A549 (cell line): Measurements from ENCODE around the gene TJP1.

ENCODE experiments used
- CEBPB ChIP-seq, 2 experiments: fragments of >200 bp in 1 of 2; sonication (Bioruptor Twin) in 1 of 2; formaldehyde crosslinking in 1 of 2; IDR thresholded peaks; 2 replicates each; pipeline ENCODE4 v1.6.1; 2012 to 2016
- CTCF ChIP-seq: fragments of >200 bp; sonication (Bioruptor Twin); formaldehyde crosslinking; IDR thresholded peaks from 3 replicates; pipeline ENCODE4 v1.5.1; 2016
- EHMT2 ChIP-seq: fragments of 200-600 bp; sonication (generic); IDR thresholded peaks from 2 replicates; pipeline ENCODE4 v1.6.1; 2016; ENCODE audit warnings: antibody characterized with exemption, low read depth, mild to moderate bottlenecking, moderate library complexity
- ELK1 ChIP-seq: fragments of 150-350 bp; IDR thresholded peaks from 2 replicates; pipeline ENCODE4 v1.6.1; 2014; ENCODE audit warnings: low read depth, mild to moderate bottlenecking, low read length
- FOSL2 ChIP-seq, 2 experiments: fragments of 450-650 bp in 1 of 2; fragments of >200 bp in 1 of 2; sonication (Bioruptor Twin) in 1 of 2; formaldehyde crosslinking; IDR thresholded peaks; 2 replicates each; pipeline versions ENCODE4 v1.5.0 to v1.6.1; 2016 to 2020; ENCODE audit warnings: mild to moderate bottlenecking in 1 of 2, moderate library complexity in 1 of 2
- HOXA7 ChIP-seq: fragments of 250-450 bp; sonication (Bioruptor Pico); IDR thresholded peaks from 2 replicates; pipeline ENCODE4 v1.5.0; 2020; ENCODE audit warnings: mild to moderate bottlenecking, moderate library complexity
- NPAS2 ChIP-seq: fragments of 250-450 bp; sonication (Bioruptor Pico); IDR thresholded peaks from 2 replicates; pipeline ENCODE4 v1.8.0; 2022; ENCODE audit warnings: mild to moderate bottlenecking, moderate library complexity, borderline replicate concordance
- POLR2A ChIP-seq: IDR thresholded peaks from 2 replicates; pipeline ENCODE4 v1.6.1; 2012; ENCODE audit warnings: mild to moderate bottlenecking, low read length
- REST ChIP-seq: fragments of 200-600 bp; sonication (generic); IDR thresholded peaks from 2 replicates; pipeline ENCODE4 v1.6.1; 2016; ENCODE audit warnings: antibody characterized with exemption, mild to moderate bottlenecking, moderate library complexity
- SMC3 ChIP-seq: fragments of >200 bp; sonication (Bioruptor Twin); formaldehyde crosslinking; IDR thresholded peaks from 3 replicates; pipeline ENCODE4 v1.6.1; 2018; ENCODE audit warnings: inconsistent platforms
- USF2 ChIP-seq: fragments of 450-650 bp; IDR thresholded peaks from 2 replicates; pipeline ENCODE4 v1.6.1; 2014; ENCODE audit warnings: antibody characterized with exemption
- ZC3H11A ChIP-seq: fragments of 450-650 bp; IDR thresholded peaks from 2 replicates; pipeline ENCODE4 v1.6.1; 2014; ENCODE audit warnings: antibody characterized with exemption, mild to moderate bottlenecking
- ZFP36 ChIP-seq: fragments of 450-650 bp; IDR thresholded peaks from 2 replicates; pipeline ENCODE4 v1.6.1; 2014; ENCODE audit warnings: borderline replicate concordance; ENCODE audit not compliant: partially characterized antibody

- TF ChIP-seq CTCF (no peak), ZC3H11A (no peak), REST (no peak), POLR2A (no peak), ELK1 (no peak), FOSL2 (IDR thresholded peaks at IDR 0.05) (no peak), FOSL2 (CRISPR knock-in tag; IDR thresholded peaks at IDR 0.05) (no peak), ZFP36 (no peak), HOXA7 (CRISPR knock-in tag) (no peak), NPAS2 (CRISPR knock-in tag) (no peak), EHMT2 (no peak), SMC3 (no peak), CEBPB (IDR thresholded peaks at IDR 0.05) (no peak), USF2 (no peak)
Observed at GRCh38 chr15:29854413-29854812, 32.1 kb upstream of the TJP1 start.
